GM13977 (cell line): ENCODE measurements around the gene PATE3.

ENCODE experiments used
- DNase-seq: peaks from one replicate; pipeline ENCODE4 v3.0.0; 2012; ENCODE audit warnings: low spot score
- in situ Hi-C: fragments of 300-500 bp; cut with MboI; formaldehyde crosslinking; loops from one replicate; pipeline ENCODE4 v1.12.0; 2022; ENCODE audit warnings: low sequenced_read_pairs, low pct_unique_long_range_greater_than_20kb, mixed read lengths, inconsistent platforms; ENCODE audit not compliant: unreplicated experiment
- TF ChIP-seq, protein P1 (sequence below): IDR thresholded peaks from 2 replicates; pipeline ENCODE4 v1.5.1; 2012; ENCODE audit warnings: mild to moderate bottlenecking, control low read depth; ENCODE audit not compliant: insufficient read depth; ENCODE audit errors: extremely low read depth, missing control alignments

Gene PATE3

DNA sequence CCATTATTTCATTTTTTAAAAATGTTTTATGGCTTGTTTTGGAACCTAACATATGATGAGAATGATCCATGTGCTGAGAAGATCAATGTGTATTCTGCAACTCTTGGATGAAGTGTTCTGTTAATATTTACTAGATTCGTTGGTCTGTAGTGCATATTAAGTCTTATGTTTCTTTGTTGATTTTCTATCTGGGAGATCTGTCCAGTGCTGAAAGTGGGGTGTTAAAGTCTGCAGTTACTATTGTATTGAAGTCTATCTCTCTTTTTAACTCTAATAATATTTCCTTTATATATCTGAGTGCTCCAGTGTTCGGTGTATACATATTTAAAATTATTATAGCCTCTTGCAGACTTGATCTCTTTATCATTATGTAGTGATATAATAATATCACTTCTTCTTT, 11.9 kb downstream of the PATE3 start:
- in situ Hi-C loops: no loop called here
- no peak for DNase-seq
- TF ChIP-seq, protein P1, sequence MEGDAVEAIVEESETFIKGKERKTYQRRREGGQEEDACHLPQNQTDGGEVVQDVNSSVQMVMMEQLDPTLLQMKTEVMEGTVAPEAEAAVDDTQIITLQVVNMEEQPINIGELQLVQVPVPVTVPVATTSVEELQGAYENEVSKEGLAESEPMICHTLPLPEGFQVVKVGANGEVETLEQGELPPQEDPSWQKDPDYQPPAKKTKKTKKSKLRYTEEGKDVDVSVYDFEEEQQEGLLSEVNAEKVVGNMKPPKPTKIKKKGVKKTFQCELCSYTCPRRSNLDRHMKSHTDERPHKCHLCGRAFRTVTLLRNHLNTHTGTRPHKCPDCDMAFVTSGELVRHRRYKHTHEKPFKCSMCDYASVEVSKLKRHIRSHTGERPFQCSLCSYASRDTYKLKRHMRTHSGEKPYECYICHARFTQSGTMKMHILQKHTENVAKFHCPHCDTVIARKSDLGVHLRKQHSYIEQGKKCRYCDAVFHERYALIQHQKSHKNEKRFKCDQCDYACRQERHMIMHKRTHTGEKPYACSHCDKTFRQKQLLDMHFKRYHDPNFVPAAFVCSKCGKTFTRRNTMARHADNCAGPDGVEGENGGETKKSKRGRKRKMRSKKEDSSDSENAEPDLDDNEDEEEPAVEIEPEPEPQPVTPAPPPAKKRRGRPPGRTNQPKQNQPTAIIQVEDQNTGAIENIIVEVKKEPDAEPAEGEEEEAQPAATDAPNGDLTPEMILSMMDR: no peak

- in situ Hi-C loops: no loop called here
- TF ChIP-seq, protein P1: no peak
- DNase-seq: no peak
Observed at GRCh38 chr11:125802387-125802786, 14.5 kb downstream of the PATE3 start.

GRCh38 chr11:125807909-125808308, 20.0 kb downstream of the PATE3 start:
- TF ChIP-seq, protein P1: no peak
- in situ Hi-C loops: no loop called here
- no peak for DNase-seq

- no peak for DNase-seq
- TF ChIP-seq, protein P1: no peak
- in situ Hi-C loops: no loop called here
Observed at GRCh38 chr11:125833016-125833415, 45.1 kb downstream of the PATE3 start, which contains the start of gene PATE4. PATE4 (plus strand) TSS chr11:125833316; CDS start chr11:125833360, 44 bp downstream.

GRCh38 chr11:125835748-125836147, 47.8 kb downstream of the PATE3 start:
- TF ChIP-seq, protein P1: no peak
- no peak for DNase-seq
- in situ Hi-C loops: no loop called here
